PC-9 (cell line): Measurements from ENCODE around the gene ZNF154.

ENCODE experiments used
- EZH2 ChIP-seq: fragments of 200-600 bp; sonication (generic); IDR thresholded peaks from 2 replicates; pipeline ENCODE4 v1.8.0; 2017; ENCODE audit warnings: antibody characterized with exemption, low read depth
- TF ChIP-seq, protein P1 (sequence below): fragments of 200-600 bp; sonication (generic); conservative IDR thresholded peaks from 2 replicates; pipeline ENCODE4 v1.6.1; 2017; ENCODE audit warnings: mixed run types, antibody characterized with exemption, mild to moderate bottlenecking, moderate library complexity

DNA sequence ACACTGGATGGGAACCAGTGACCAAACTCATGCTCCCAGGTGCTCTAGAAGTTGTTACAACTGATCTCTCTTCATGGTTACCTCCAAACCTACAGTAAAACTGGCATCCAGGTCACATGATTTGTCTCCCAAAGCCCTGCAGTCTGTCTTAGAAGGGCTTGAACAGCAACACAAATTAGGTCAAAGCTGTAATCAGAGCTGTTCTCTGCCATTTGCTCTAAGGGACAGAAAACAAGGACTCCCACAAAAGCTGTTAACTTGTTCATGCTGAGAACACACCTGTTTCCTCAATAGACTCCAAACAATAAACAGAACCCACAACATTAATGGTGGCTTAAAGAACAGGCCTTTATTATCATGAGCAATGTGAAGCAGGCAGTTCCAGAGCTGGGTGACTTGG lies 10.4 kb upstream of the ZNF154 start:
- TF ChIP-seq, protein P1, sequence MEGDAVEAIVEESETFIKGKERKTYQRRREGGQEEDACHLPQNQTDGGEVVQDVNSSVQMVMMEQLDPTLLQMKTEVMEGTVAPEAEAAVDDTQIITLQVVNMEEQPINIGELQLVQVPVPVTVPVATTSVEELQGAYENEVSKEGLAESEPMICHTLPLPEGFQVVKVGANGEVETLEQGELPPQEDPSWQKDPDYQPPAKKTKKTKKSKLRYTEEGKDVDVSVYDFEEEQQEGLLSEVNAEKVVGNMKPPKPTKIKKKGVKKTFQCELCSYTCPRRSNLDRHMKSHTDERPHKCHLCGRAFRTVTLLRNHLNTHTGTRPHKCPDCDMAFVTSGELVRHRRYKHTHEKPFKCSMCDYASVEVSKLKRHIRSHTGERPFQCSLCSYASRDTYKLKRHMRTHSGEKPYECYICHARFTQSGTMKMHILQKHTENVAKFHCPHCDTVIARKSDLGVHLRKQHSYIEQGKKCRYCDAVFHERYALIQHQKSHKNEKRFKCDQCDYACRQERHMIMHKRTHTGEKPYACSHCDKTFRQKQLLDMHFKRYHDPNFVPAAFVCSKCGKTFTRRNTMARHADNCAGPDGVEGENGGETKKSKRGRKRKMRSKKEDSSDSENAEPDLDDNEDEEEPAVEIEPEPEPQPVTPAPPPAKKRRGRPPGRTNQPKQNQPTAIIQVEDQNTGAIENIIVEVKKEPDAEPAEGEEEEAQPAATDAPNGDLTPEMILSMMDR: no peak
- no peak for TF ChIP-seq EZH2
